HUDEP-2 (cell line): Measurements from ENCODE around the gene SCAANT1.

Experiments used
- DNase-seq, 76 experiments: peaks; one replicate each; lab custom pipeline; 2025; ENCODE audit not compliant: unreplicated experiment in 76 of 76; lab: John Stamatoyannopoulos, UW

The SCAANT1 gene

GRCh38 chr3:63934041-63934866, 22.1 kb upstream of the SCAANT1 start:
- DNase-seq, result no peak

GRCh38 chr3:63933459-63933858, 21.3 kb upstream of the SCAANT1 start:
- DNase-seq, result no peak

GRCh38 chr3:63932509-63933212, 20.5 kb upstream of the SCAANT1 start:
- no peak for DNase-seq

GRCh38 chr3:63931290-63931689, 19.1 kb upstream of the SCAANT1 start:
- no peak for DNase-seq

GRCh38 chr3:63927422-63928280, 15.5 kb upstream of the SCAANT1 start:
- DNase-seq, result no peak

- peak in 1 of 76 experiments; percentile 5 for DNase-seq
Measured at GRCh38 chr3:63926309-63926708, 14.1 kb upstream of the SCAANT1 start.

- DNase-seq, result no peak
Measured at GRCh38 chr3:63922491-63923199, 10.5 kb upstream of the SCAANT1 start.

GRCh38 chr3:63921741-63922482, 9.7 kb upstream of the SCAANT1 start:
- no peak for DNase-seq

GRCh38 chr3:63920001-63920400, 7.8 kb upstream of the SCAANT1 start:
- no peak for DNase-seq

- no peak for DNase-seq
Measured at GRCh38 chr3:63918321-63918720, 6.1 kb upstream of the SCAANT1 start.

- no peak for DNase-seq
Measured at GRCh38 chr3:63914312-63914711, 2.1 kb upstream of the SCAANT1 start.

- peak in 28 of 76 experiments; percentile 2 to 39 (median 20) for DNase-seq
Measured at GRCh38 chr3:63912768-63913588, 795 bp upstream of the SCAANT1 start.

- DNase-seq, result no peak
Measured at GRCh38 chr3:63911509-63911872, 692 bp downstream of the SCAANT1 start.

GRCh38 chr3:63910891-63911290, 1.3 kb downstream of the SCAANT1 start:
- no peak for DNase-seq

GRCh38 chr3:63910001-63910400, 2.2 kb downstream of the SCAANT1 start:
- DNase-seq, result no peak

- no peak for DNase-seq
Measured at GRCh38 chr3:63909431-63909830, 2.8 kb downstream of the SCAANT1 start.

- no peak for DNase-seq
Measured at GRCh38 chr3:63908776-63909175, 3.4 kb downstream of the SCAANT1 start.

- DNase-seq, result no peak
Measured at GRCh38 chr3:63908081-63908736, 4.0 kb downstream of the SCAANT1 start.
